Right lung (tissue), 5 donors: Measurements from ENCODE around the gene MAJIN. TPM values are rescaled to one million over a fixed set of nuclear protein-coding genes. Genes with fewer than 3 reads are reported as not detected.

ENCODE experiments used
- DNase-seq, 2 donors: peaks; one replicate each; pipeline ENCODE4 v3.0.0-alpha.2; 2013
- polyA plus RNA-seq, 5 donors: library from polyadenylated mRNA; unstranded; fragments of 120-200 nt; gene quantifications; one replicate each; pipeline versions ENCODE4 v1.2.1 to v1.2.3, GENCODE V29; 2013; ENCODE audit warnings: inconsistent platforms in 1 of 5, low replicate concordance in 1 of 5; ENCODE audit not compliant: insufficient read length in 5 of 5, insufficient read depth in 1 of 5

MAJIN gene
- polyA plus RNA-seq, 5 donors = not detected

DNA sequence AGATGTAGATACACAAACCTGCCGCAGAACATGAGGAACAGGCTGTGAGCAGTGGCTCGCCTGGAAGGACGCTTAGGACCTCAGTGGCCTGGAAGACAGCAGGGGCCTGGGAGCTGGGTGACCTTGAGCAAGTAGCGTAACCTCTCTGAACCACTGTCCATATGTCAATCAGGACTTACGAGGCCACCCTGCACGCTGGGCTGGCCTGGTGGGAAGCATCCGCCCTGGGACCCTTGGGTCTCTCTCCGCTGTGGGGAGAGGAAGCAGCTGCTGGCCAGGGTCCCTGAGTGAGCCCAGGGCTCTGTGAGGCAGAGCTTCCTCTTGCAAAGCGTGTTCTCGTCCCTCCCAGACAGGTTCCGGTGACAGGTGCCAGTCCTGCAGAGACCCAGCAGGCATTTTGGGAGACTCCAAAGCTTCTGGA lies 79.5 kb downstream of the MAJIN start:
- no peak for DNase-seq

DNA sequence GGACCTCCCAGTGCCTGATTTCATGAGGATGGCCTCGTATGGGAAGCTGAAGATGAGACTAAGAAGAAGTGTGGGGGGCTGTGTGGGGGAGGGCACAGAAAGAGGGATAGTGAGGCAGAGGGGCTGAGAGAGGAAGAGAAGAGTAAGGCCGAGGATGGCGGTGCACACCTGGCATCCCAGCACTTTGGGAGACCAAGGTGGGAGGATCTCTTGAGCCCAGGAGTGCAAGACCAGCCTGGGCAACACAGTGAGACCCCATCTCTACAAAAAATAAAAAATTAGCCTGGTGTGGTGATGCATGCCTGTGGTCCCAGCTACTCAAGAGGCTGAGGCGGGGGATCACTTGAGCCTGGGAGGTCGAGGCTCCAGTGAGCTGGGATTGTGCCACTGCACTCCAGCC lies 80.0 kb downstream of the MAJIN start:
- no peak for DNase-seq

DNA sequence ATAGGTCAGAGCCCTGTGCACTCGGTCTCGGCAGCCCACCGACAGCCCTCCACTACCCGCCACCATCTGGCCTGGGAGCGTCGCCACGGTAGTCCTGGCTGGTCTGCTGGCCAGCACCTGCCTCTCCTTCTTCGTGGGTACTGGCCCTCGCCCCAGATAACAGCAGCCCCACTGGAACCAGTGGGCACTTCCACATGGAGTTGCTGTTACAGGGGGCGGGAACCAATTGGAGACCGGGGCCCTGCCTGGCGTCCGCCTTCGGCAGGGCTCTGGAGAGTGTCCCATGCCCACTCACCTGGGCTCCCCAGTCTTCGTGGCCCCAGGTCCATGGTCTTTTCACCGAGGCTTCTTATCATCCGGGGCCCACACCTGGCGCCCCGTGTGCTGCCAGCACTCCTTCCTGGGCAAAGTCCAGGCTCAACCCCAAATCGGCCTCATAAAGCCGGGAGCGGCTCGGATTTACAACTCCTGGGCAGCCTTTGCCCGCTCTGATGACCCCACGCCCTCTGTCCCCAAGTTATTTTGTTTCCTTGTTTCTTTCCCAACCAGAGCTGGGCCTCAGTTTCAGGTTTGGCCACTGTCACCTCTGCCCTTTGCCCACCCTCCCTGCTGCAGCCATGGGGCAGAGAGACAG lies 80.6 kb downstream of the MAJIN start:
- no peak for DNase-seq

DNA sequence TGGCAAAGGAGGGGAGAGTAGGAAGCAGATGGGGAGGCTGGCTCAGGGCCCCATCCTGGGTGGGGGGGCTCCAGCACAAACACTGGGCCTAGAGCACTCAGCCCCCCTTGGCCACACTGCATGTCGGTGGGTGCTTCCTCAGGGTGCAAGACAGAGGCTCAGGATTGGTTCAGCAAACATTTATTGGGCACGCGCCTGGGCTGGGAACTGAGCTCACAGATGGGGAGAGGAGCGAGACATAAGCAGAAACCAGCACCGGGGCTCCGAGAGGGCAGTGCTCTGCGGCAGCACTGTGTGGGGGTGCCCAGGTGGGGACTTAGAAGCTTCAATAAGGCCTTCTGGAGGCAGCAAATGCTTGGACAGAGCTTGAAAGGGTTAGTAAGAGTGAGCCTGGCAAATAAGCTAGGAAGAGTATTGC lies 81.4 kb downstream of the MAJIN start:
- no peak for DNase-seq

DNA sequence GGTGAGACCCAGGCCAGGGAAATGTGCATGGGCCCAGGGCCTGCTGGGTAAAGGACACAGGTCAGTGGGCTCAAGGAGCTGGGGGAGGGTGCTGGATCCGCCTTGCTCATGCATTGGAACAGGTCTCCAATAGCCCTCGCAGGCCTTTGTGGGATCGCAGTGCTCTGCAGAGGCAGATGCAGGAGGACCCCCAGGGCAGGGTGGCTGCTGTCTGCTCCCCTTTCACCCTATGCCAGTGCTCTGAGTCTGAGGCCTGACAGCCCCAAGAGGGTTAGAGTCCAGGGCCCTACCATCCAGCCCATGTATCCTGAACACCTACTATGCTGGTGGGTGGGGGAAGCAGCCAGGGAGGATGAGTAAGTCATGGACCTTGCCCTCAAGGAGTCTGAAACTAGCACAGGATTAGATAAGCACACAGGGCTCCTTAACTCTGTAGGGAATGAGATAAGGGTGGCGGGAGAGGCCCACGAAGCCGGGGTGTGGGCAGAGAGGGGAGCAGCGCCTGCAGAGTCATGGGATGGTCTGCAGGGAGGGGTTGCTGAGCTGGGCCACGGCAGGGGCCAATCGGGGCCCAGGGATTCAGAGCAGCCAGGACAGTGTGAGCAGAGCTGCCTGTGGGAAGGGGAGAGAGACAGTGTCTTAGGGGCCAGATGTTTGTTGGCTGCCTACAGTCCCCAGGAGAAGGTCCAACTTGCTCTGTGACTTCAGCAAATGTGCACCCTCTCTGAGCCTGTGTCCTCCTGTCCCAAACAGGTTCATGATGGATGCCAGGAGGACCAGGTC lies 83.0 kb downstream of the MAJIN start:
- DNase-seq = no peak

DNA sequence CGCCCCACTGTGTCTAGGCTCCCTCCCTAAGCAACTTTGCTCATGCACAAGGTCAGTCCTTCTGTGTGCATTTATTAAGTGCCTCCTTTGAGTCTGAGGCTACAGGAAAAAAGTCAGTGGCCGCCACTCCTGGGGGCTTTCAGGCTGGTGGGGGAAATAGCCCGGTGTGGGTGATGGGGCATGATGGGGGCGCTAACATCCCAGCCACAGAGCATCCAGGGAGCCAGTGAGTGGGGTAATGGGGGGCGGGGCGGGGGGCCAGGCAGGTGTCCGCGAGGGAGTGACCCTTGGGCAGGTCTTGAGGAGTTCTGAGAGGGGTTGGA lies 83.5 kb downstream of the MAJIN start:
- DNase-seq = no peak

Other genes starting within 250 kb of the MAJIN start
- gene NRXN2, start 248.9 kb downstream of the MAJIN start, polyA plus RNA-seq = 10 to 100 TPM in 2 of 5 donors, 1 to 10 TPM in 3; 6.3 to 18.3 (median 9.1) TPM
- gene RASGRP2, start 228.0 kb downstream of the MAJIN start, polyA plus RNA-seq = 10 to 100 TPM in 2 of 5 donors, 1 to 10 TPM in 3; 6.5 to 10.7 (median 9.9) TPM
- 10 to 100 TPM in 1 of 5 donors, 1 to 10 TPM in 4; 1.7 to 12.9 (median 2.7) TPM for gene PYGM, start 212.1 kb downstream of the MAJIN start, polyA plus RNA-seq
- 100 to 1,000 TPM; 394 to 497 (median 409) TPM for gene SF1, start 193.6 kb downstream of the MAJIN start, polyA plus RNA-seq
- 10 to 100 TPM; 31.6 to 46.6 (median 42.1) TPM for gene MAP4K2, start 168.9 kb downstream of the MAJIN start, polyA plus RNA-seq
- 10 to 100 TPM; 30.3 to 48.5 (median 37.1) TPM for gene MEN1, start 161.6 kb downstream of the MAJIN start, polyA plus RNA-seq
- gene CDC42BPG, start 127.5 kb downstream of the MAJIN start, polyA plus RNA-seq = 1 to 10 TPM; 5.6 to 10.0 (median 8.5) TPM
- gene EHD1, start 93.5 kb downstream of the MAJIN start, polyA plus RNA-seq = 10 to 100 TPM; 38.4 to 65.5 (median 49.2) TPM
- gene ATG2A, start 54.9 kb downstream of the MAJIN start, polyA plus RNA-seq = 10 to 100 TPM; 10.3 to 25.1 (median 15.9) TPM
- gene PPP2R5B, start 47.4 kb downstream of the MAJIN start, polyA plus RNA-seq = 10 to 100 TPM; 10.4 to 18.2 (median 13.5) TPM
- under 1 TPM in 3 of 5 donors, not detected in 2; 0.15 to 0.27 (median 0.24) TPM for gene GPHA2, start 36.2 kb downstream of the MAJIN start, polyA plus RNA-seq
- gene BATF2, start 24.9 kb upstream of the MAJIN start, polyA plus RNA-seq = 1 to 10 TPM; 3.3 to 4.3 (median 3.9) TPM
- gene ARL2, start 42.1 kb upstream of the MAJIN start, polyA plus RNA-seq = 10 to 100 TPM; 39.1 to 77.6 (median 48.9) TPM
- gene SNX15, start 55.3 kb upstream of the MAJIN start, polyA plus RNA-seq = 10 to 100 TPM; 19.8 to 29.3 (median 24.4) TPM
- 10 to 100 TPM in 3 of 5 donors, 1 to 10 TPM in 2; 8.9 to 16.8 (median 10.4) TPM for gene SAC3D1, start 69.1 kb upstream of the MAJIN start, polyA plus RNA-seq
- 10 to 100 TPM; 12.0 to 21.2 (median 16.5) TPM for gene NAALADL1, start 86.4 kb upstream of the MAJIN start, polyA plus RNA-seq
- gene CDCA5, start 111.9 kb upstream of the MAJIN start, polyA plus RNA-seq = 10 to 100 TPM; 12.9 to 25.1 (median 17.9) TPM
- gene ZFPL1, start 112.1 kb upstream of the MAJIN start, polyA plus RNA-seq = 10 to 100 TPM; 23.5 to 35.3 (median 29.7) TPM
- gene VPS51, start 124.1 kb upstream of the MAJIN start, polyA plus RNA-seq = 100 to 1,000 TPM in 2 of 5 donors, 10 to 100 TPM in 3; 84.5 to 148 (median 99.6) TPM
- gene TM7SF2, start 139.8 kb upstream of the MAJIN start, polyA plus RNA-seq = 10 to 100 TPM; 18.0 to 27.0 (median 20.6) TPM
- gene ZNHIT2, start 145.6 kb upstream of the MAJIN start, polyA plus RNA-seq = 1 to 10 TPM; 3.7 to 9.9 (median 4.5) TPM
- 1,000 to 10,000 TPM in 1 of 5 donors, 100 to 1,000 TPM in 4; 725 to 1,079 (median 855) TPM for gene FAU, start 150.0 kb upstream of the MAJIN start, polyA plus RNA-seq
- gene MRPL49, start 150.2 kb upstream of the MAJIN start, polyA plus RNA-seq = 10 to 100 TPM; 40.7 to 48.7 (median 43.5) TPM
- gene SYVN1, start 162.4 kb upstream of the MAJIN start, polyA plus RNA-seq = 10 to 100 TPM; 39.1 to 50.0 (median 49.1) TPM
- under 1 TPM in 1 of 5 donors, not detected in 4; 0.10 TPM for gene SPDYC, start 198.1 kb upstream of the MAJIN start, polyA plus RNA-seq
- gene CAPN1, start 209.8 kb upstream of the MAJIN start, polyA plus RNA-seq = 100 to 1,000 TPM in 1 of 5 donors, 10 to 100 TPM in 4; 60.7 to 100 (median 86.2) TPM